Activated CD8-positive, alpha-beta memory T cell treated with anti-CD3 and anti-CD28 coated beads for 36 hours (primary cell): ENCODE data around the gene CCNI2. TPM values are rescaled to one million over a fixed set of nuclear protein-coding genes. Genes with fewer than 3 reads are reported as not detected.

Experiments
- CTCF ChIA-PET: fragments of 350-600 bp; sonication (Branson Sonifier 250); formaldehyde crosslinking; loops from one replicate; lab custom pipeline; 2021; ENCODE audit warnings: antibody characterized with exemption; lab: Charles Lee
- POLR2A ChIA-PET: fragments of 350-600 bp; sonication (Branson Sonifier 250); formaldehyde crosslinking; loops from one replicate; lab custom pipeline; 2021; ENCODE audit warnings: antibody characterized with exemption; lab: Charles Lee
- total RNA-seq, 2 experiments: library from RNA; stranded (reverse); gene quantifications; one replicate each; pipeline ENCODE4 v1.2.3, GENCODE V29; 2021

Gene CCNI2
- total RNA-seq, 2 experiments from 2014 or later, result 9.3 to 10.2 TPM

- CTCF ChIA-PET, result interaction anchor here (0.6 to 1.6 kb wide), 8 partner anchors 9 to 83 kb away, joined by 3 to 7 read pairs (median 4); partner anchors contain the start of genes KIF3A and SHROOM1
- POLR2A ChIA-PET, result interaction anchor here (0.8 to 2.0 kb wide), 4 partner anchors 11 to 66 kb away, joined by 3 to 23 read pairs (median 3); partner anchors contain the start of gene KIF3A
These were observed 602 bp downstream of the CCNI2 start for GRCh38 chr5:132747616-132748440.

- POLR2A ChIA-PET, result interaction anchor here (0.6 to 1.3 kb wide), 2 partner anchors 49 to 66 kb away, joined by 3 to 6 read pairs; no protein-coding TSS in a partner anchor
These were observed 1.3 kb downstream of the CCNI2 start for GRCh38 chr5:132748522-132749000.

DNA sequence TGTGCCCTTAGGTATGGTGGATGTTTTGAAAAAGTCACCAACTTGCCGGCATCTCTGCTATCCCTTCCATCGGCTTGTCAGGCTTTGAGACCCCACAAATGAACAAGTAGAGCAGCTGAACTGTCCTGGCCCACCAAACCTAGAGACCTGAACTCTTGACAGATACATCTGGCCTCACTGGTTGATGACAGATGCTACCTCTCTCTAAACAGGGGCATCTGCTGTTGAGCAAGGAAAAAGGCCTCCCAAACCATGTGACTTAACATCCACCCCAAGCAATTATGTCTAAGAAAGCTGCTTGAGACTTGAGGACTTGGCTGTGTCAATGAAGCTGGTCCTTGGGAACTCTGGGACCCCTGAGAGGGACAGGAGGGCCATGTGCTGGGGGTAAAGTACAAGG, 2.3 kb downstream of the CCNI2 start:
- POLR2A ChIA-PET, result interaction anchor here (0.6 to 1.7 kb wide), 2 partner anchors 12 to 1425 kb away, joined by 4 to 5 read pairs; partner anchors contain the start of gene KIF3A
- CTCF ChIA-PET, result interaction anchor here (1.0 to 1.6 kb wide), 2 partner anchors 10 to 70 kb away, joined by 7 to 9 read pairs; no protein-coding TSS in a partner anchor

More at GRCh38 chr5:132748522-132749000, 1.3 kb downstream of the CCNI2 start:
- CTCF ChIA-PET, result interaction anchor here (1.0 to 1.6 kb wide), 2 partner anchors 9 to 71 kb away, joined by 7 to 9 read pairs; no protein-coding TSS in a partner anchor

GRCh38 chr5:132750471-132751230, 3.4 kb downstream of the CCNI2 start:
- CTCF ChIA-PET, result interaction anchor here (2.5 to 3.1 kb wide), 2 partner anchors 11 to 14 kb away, joined by 6 to 11 read pairs; partner anchors contain the start of gene KIF3A
- POLR2A ChIA-PET, result interaction anchor here (1.7 kb wide), 1 partner anchor 13 kb away, joined by 5 read pairs; the partner anchor contains the start of gene KIF3A

DNA sequence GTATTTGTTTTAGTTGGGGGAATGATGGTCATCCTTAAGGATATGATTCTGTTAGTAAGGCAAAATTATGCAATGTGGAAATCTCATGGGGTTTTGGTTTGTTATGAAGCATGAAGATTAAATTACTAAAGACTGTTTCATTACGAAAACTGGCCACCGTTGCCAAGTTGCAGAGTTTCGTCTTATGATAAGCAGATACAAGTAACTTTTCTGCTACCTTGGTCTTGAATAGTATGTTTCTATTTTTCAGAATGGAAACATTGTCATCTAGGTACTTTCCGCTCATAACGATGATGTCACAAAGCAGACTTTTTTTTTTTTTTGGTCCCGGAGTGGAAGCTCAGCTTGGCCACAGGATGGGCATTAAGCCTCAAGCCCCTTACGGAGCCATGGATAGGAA, 4.2 kb downstream of the CCNI2 start:
- POLR2A ChIA-PET, result interaction anchor here (0.6 to 1.2 kb wide), 2 partner anchors 14 to 1466 kb away, joined by 3 to 5 read pairs; partner anchors contain the start of gene KIF3A
- CTCF ChIA-PET, result interaction anchor here (1.0 to 3.1 kb wide), 3 partner anchors 10 to 225 kb away, joined by 3 to 11 read pairs (median 6); partner anchors contain the start of gene KIF3A

GRCh38 chr5:132751971-132752580, 4.8 kb downstream of the CCNI2 start:
- ChIA-PET CTCF (interaction anchor here (1.0 to 3.1 kb wide), 3 partner anchors 10 to 225 kb away, joined by 3 to 11 read pairs (median 6); partner anchors contain the start of gene KIF3A), POLR2A (interaction anchor here (0.6 to 1.2 kb wide), 2 partner anchors 14 to 1466 kb away, joined by 3 to 5 read pairs; partner anchors contain the start of gene KIF3A)

DNA sequence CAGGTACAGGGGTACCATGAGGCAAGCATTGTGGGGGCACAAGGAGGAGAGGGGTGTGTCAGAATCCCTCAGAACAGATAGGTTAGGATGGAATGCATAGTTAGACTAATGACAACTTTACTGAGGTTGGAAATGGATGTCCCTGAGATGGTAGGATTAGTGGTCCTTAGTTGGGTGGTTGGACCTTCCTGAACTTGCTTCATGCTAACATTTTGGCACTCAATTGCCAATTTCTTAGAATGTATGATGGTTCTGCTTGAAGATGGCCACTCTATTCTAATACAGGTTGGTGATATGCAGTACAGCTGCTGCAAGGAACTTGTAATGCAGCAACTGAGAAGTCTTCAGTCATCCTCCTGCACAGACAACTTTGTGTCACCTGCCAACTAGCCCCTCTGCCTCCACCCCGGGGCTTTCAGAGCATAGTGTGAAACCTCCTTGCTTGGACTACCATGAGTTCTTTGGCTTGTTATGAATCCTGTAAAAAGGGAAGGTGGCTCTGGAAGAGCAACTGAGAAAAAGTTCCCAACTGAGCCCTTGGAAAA, 5.4 kb downstream of the CCNI2 start:
- ChIA-PET CTCF (interaction anchor here (2.5 to 3.1 kb wide), 3 partner anchors 9 to 68 kb away, joined by 6 to 15 read pairs (median 11); partner anchors contain the start of gene KIF3A), POLR2A (interaction anchor here (1.2 kb wide), 1 partner anchor 15 kb away, joined by 3 read pairs; the partner anchor contains the start of gene KIF3A)

DNA sequence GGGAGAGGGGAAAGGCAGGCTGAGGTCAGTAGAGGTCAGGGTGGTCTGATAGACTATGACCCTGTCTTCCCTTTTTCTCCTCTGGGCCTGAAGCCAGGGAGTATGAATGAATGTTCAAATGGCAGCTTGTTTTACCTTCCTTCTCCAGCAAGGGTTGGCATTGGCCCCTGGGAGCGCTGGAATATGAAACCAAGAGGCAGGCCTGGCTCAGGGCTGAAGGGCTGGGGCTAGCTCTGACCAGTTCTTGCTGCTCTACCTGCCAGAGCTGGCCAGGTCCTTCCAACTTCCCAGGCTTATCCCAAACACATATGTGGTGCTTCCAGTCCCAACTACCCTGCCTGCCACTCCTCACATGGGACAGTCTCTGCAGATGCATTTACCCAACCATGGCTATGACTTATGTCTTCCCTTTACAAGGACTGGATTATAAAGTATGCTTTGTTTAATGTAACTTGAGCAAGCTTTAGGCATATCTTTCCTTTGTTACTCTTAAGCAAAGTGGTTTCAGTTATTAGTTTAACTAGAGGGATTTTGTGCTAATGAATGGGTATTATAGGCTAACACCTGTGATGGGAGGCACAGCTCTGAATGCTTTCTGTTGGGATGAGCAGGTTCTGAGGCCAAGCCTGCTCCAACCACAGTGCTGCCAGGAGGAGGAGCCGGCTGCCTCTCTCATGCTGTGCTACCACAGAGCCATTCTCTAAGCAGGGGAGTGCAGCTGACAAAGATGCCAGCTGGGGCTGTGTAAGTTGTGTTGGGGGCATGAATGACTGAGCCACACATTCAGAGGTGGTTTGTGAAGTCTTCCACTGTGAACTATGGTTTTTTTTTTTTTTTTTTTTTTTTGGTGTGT, 6.1 kb downstream of the CCNI2 start:
- CTCF ChIA-PET, result interaction anchor here (0.7 to 2.5 kb wide), 5 partner anchors 67 to 640 kb away, joined by 3 to 15 read pairs (median 4); no protein-coding TSS in a partner anchor
- POLR2A ChIA-PET, result no interaction called here

DNA sequence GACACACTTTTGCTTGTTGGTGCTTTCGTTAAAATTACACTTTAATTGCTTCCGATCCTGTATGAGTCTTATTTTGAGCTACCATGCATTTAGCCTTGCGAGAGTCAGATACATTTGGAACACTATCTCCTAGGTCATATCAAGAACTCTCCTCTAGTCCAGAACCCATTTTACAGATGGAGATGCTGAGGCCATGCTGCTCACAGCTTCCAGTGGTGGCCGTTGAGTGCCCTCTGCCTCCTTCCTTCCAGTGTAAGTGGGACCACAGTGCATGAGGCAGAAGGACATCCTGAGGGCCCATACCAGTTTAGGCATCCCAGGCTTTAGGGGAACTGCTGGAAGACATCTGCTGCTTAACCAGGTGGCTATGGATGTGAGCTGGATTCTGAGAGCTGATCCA, 6.9 kb downstream of the CCNI2 start:
- CTCF ChIA-PET, result interaction anchor here (0.7 to 2.5 kb wide), 6 partner anchors 26 to 365 kb away, joined by 3 to 15 read pairs (median 4); no protein-coding TSS in a partner anchor
- POLR2A ChIA-PET, result no interaction called here

DNA sequence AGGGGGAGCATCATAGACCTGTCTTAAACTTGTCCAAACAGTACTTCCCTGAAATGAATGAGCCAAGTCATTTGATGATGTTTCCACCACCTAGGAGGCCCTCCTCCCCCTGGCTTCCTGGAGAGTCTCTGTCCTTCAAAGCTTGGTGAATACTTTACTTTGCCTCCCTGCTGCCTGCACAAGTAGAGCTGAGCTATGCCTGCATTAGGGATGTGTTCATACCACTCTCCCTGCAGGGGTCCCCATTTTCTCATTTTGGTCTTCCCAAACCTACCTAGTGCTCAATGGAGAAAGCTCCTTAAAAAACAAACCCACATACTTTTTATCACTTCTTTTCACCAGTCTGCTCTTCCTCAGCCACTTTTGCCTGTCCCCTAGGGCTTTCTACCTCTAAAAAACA, 7.7 kb downstream of the CCNI2 start:
- POLR2A ChIA-PET, result no interaction called here

DNA sequence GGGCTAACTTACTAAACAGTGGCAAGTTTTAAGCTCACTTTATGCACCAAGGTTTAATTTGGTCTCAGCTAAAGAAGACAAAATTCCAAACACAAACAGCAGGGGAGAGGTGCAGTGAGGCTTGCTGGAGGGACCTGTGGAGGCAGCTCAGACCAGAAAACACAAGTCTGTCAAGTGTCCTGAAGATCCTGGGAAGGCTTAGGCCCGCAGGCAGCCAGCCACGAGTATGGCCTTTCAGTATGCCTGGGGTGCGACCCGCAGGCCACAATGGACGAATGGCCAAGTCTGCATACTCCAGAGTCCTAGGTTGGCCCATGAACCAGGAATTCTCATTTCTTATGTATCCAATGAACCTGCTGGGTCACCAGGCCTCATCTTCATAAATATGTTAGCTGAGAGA, 9.3 kb downstream of the CCNI2 start:
- CTCF ChIA-PET, result interaction anchor here (0.6 kb wide), 1 partner anchor 148 kb away, joined by 3 read pairs; no protein-coding TSS in a partner anchor
- POLR2A ChIA-PET, result no interaction called here

More for the DNA sequence above, 7.7 kb downstream of the CCNI2 start:
- CTCF ChIA-PET, result interaction anchor here (1.3 to 2.5 kb wide), 5 partner anchors 25 to 254 kb away, joined by 3 to 15 read pairs (median 4); no protein-coding TSS in a partner anchor

DNA sequence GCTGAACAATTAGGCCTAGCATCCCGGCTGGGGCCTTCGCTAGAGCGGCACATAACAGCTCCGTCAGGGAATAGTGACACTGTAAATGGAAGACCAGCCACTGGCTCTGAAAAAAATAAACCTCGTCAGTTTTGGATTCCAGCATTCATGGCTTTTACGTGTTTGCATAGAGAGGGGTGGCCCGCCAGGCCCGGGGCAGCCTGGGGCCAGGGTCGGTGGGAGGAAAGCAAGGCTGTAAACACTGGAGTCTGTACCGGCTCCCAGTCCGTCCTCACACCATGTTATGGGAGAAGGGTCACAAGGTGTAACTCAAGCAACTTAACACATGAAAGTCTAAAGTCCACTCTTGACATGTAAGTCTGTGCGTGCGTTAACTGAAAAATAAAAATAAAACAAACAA, 11.2 kb downstream of the CCNI2 start:
- ChIA-PET CTCF (no interaction called here), POLR2A (no interaction called here)

- POLR2A ChIA-PET, result no interaction called here
- CTCF ChIA-PET, result no interaction called here
These were observed 12.2 kb downstream of the CCNI2 start for GRCh38 chr5:132759114-132760048.

DNA sequence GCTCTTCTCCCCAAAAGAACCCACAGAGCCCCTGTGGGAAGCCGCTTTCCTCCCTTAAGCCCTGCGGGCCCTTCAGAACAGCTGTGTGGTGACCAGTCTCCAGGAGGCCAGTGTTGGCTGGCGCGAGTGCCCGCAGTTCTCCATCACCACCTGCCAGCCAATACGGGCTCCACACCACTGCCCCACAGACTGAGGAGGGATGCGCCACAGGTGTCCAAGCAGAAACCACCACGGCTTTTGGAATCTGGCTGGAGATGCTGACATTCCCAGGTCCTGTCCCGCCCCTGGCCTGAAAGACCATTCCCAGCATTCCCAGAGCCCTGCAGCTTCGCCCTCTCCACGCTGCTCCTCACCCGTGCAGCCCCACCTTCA, 12.8 kb downstream of the CCNI2 start:
- POLR2A ChIA-PET, result no interaction called here
- CTCF ChIA-PET, result no interaction called here

DNA sequence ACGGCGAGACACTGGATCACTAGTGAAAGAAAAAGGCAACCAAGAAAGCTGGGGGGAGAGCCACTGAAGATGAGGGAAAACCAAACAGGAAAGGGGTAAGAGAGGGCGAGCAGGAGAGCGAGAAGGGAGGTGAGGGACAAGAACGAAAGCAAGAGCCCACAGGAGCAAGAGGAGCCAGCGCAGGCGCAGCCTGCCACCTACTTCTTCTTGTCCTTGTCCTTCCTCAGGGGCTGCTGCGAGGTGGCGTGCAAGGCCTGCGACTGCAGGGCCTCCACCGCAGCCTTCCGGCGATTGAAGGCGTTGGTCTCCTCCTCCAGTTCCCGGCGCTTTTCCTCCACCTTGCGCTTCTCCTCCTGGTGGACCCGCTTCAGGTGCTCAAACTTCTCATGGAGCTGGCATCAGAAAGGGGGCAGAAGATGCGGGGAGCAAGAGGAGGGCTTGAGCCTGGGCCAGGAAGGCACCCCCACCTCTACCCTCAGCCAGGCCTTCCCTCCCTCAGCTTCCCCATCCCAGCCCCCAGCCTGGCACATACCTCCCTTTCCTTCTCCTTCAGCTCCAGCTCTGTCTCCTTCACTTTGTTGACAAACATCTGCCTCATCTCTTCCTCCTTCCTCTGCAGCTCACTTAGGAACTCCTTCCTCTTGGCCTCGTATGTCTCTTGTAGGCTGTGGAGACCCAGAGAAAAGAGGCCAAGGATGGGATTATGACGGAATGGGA, 13.5 kb downstream of the CCNI2 start:
- CTCF ChIA-PET, result interaction anchor here (2.1 kb wide), 1 partner anchor 9 kb away, joined by 6 read pairs; no protein-coding TSS in a partner anchor

More for the DNA sequence above, 13.5 kb downstream of the CCNI2 start:
- POLR2A ChIA-PET, result no interaction called here
